COLO829 (cell line): ENCODE measurements around the gene TCEA3.
A peak's percentile ranks its signal among the peaks of the same experiment; 100 is the strongest.

Experiments
- DNase-seq: peaks from one replicate; pipeline ENCODE4 v3.0.0; 2012; ENCODE audit warnings: low spot score

Gene TCEA3

GRCh38 chr1:23367791-23368561, 56.6 kb downstream of the TCEA3 start:
- DNase-seq, result peak; percentile 93

- no peak for DNase-seq
Measured at GRCh38 chr1:23367451-23367790, 57.1 kb downstream of the TCEA3 start.

- no peak for DNase-seq
Measured at GRCh38 chr1:23366598-23366997, 58.0 kb downstream of the TCEA3 start.

- no peak for DNase-seq
Measured at GRCh38 chr1:23366146-23366545, 58.4 kb downstream of the TCEA3 start.

- no peak for DNase-seq
Measured at GRCh38 chr1:23362218-23362713, 62.3 kb downstream of the TCEA3 start.

GRCh38 chr1:23358310-23358875, 66.2 kb downstream of the TCEA3 start:
- DNase-seq, result no peak

- DNase-seq, result no peak
Measured at GRCh38 chr1:23357138-23357908, 67.2 kb downstream of the TCEA3 start.

GRCh38 chr1:23356471-23357137, 67.9 kb downstream of the TCEA3 start:
- no peak for DNase-seq

- DNase-seq, result no peak
Measured at GRCh38 chr1:23354245-23354644, 70.3 kb downstream of the TCEA3 start.

- DNase-seq, result no peak
Measured at GRCh38 chr1:23352096-23352695, 72.4 kb downstream of the TCEA3 start.

GRCh38 chr1:23345920-23346319, 78.6 kb downstream of the TCEA3 start:
- DNase-seq, result no peak

- DNase-seq, result no peak
Measured at GRCh38 chr1:23344987-23345472, 79.5 kb downstream of the TCEA3 start.

- DNase-seq, result peak; percentile 87
Measured at GRCh38 chr1:23344111-23344986, 80.2 kb downstream of the TCEA3 start, which contains the start of gene HNRNPR. HNRNPR (minus strand) TSS chr1:23344284; CDS start chr1:23341008, 3,276 bp downstream.

- DNase-seq, result no peak
Measured at GRCh38 chr1:23343221-23344110, 81.1 kb downstream of the TCEA3 start.

- DNase-seq, result no peak
Measured at GRCh38 chr1:23341931-23342692, 82.4 kb downstream of the TCEA3 start.

GRCh38 chr1:23339632-23340031, 84.9 kb downstream of the TCEA3 start:
- DNase-seq, result no peak

- no peak for DNase-seq
Measured at GRCh38 chr1:23337869-23338268, 86.7 kb downstream of the TCEA3 start.

- DNase-seq, result no peak
Measured at GRCh38 chr1:23331713-23332112, 92.8 kb downstream of the TCEA3 start.
